HepG2 (cell line): Measurements from ENCODE around the gene ESYT1. TPM values are rescaled to one million over a fixed set of nuclear protein-coding genes. Genes with fewer than 3 reads are reported as not detected.
A peak's percentile ranks its signal among the peaks of the same experiment; 100 is the strongest.

Experiments used
- FOXO1 ChIP-seq: sonication (generic); formaldehyde crosslinking; IDR thresholded peaks from 2 replicates; pipeline ENCODE4 v1.4.0; 2020; ENCODE audit warnings: missing genetic modification reagents
- GMEB2 ChIP-seq: IDR thresholded peaks from 2 replicates; pipeline ENCODE4 v1.6.1; 2016; ENCODE audit warnings: missing biosample characterization, missing genetic modification reagents, low read depth
- HIVEP1 ChIP-seq: sonication (generic); formaldehyde crosslinking; IDR thresholded peaks from 2 replicates; pipeline ENCODE4 v1.4.0; 2020; ENCODE audit warnings: mild to moderate bottlenecking, missing genetic modification reagents
- JARID2 ChIP-seq: sonication (generic); formaldehyde crosslinking; IDR thresholded peaks from 2 replicates; pipeline ENCODE4 v1.8.1; 2023; ENCODE audit warnings: missing genetic modification reagents, inconsistent platforms; ENCODE audit not compliant: insufficient replicate concordance
- KAT7 ChIP-seq: IDR thresholded peaks from 2 replicates; pipeline ENCODE4 v1.6.1; 2018; ENCODE audit warnings: borderline replicate concordance, missing compliant biosample characterization
- LCORL ChIP-seq, 2 experiments: fragments of 450-650 bp in 1 of 2; sonication (generic) in 1 of 2; formaldehyde crosslinking in 1 of 2; IDR thresholded peaks; 2 replicates each; pipeline versions ENCODE4 v1.5.0 to v1.6.1; 2017 to 2020; ENCODE audit warnings: antibody characterized with exemption in 1 of 2, missing genetic modification reagents in 1 of 2
- MAFG ChIP-seq: sonication (generic); formaldehyde crosslinking; IDR thresholded peaks from 2 replicates; pipeline ENCODE4 v1.5.1; 2020; ENCODE audit warnings: mild to moderate bottlenecking, missing genetic modification reagents
- MED13 ChIP-seq: sonication (generic); formaldehyde crosslinking; IDR thresholded peaks from 2 replicates; pipeline ENCODE4 v1.5.0; 2020; ENCODE audit warnings: missing genetic modification reagents
- PHF21A ChIP-seq: sonication (generic); formaldehyde crosslinking; IDR thresholded peaks from 2 replicates; pipeline ENCODE4 v1.5.0; 2020; ENCODE audit warnings: mild to moderate bottlenecking, missing genetic modification reagents
- PRDM10 ChIP-seq: sonication (generic); formaldehyde crosslinking; IDR thresholded peaks from 2 replicates; pipeline ENCODE4 v1.4.0; 2020; ENCODE audit warnings: low read depth, missing genetic modification reagents
- SOX5 ChIP-seq: IDR thresholded peaks from 2 replicates; pipeline ENCODE4 v1.6.1; 2016; ENCODE audit warnings: borderline replicate concordance
- SP2 ChIP-seq: sonication (generic); formaldehyde crosslinking; IDR thresholded peaks from 2 replicates; pipeline ENCODE4 v1.5.1; 2020; ENCODE audit warnings: mild to moderate bottlenecking, missing genetic modification reagents
- SRSF9 ChIP-seq: fragments of 200-400 bp; formaldehyde crosslinking; IDR thresholded peaks from 2 replicates; pipeline ENCODE4 v1.6.1; 2018; ENCODE audit warnings: borderline replicate concordance, mild to moderate bottlenecking, low read depth, low read length; ENCODE audit not compliant: insufficient read depth, poor library complexity, severe bottlenecking
- SRY ChIP-seq: sonication (generic); formaldehyde crosslinking; IDR thresholded peaks from 2 replicates; pipeline ENCODE4 v1.8.0; 2022; ENCODE audit warnings: mild to moderate bottlenecking, missing genetic modification reagents
- ZEB1 ChIP-seq: IDR thresholded peaks from 2 replicates; pipeline ENCODE4 v1.6.1; 2012; ENCODE audit warnings: mild to moderate bottlenecking, low read depth, inconsistent platforms; ENCODE audit not compliant: insufficient replicate concordance
- ZMAT5 ChIP-seq: sonication (generic); formaldehyde crosslinking; IDR thresholded peaks from 2 replicates; pipeline ENCODE4 v1.5.0; 2020; ENCODE audit warnings: mild to moderate bottlenecking, low read depth, missing genetic modification reagents, borderline replicate concordance
- ZNF10 ChIP-seq: sonication (generic); formaldehyde crosslinking; IDR thresholded peaks from 2 replicates; pipeline ENCODE4 v1.4.0; 2020; ENCODE audit warnings: mild to moderate bottlenecking, low read depth, missing genetic modification reagents, borderline replicate concordance
- ZNF281 ChIP-seq: sonication (generic); formaldehyde crosslinking; IDR thresholded peaks from 2 replicates; pipeline ENCODE4 v1.4.0; 2020; ENCODE audit warnings: missing genetic modification reagents, borderline replicate concordance
- ZNF652 ChIP-seq: IDR thresholded peaks from 2 replicates; pipeline ENCODE4 v1.6.1; 2016; ENCODE audit warnings: low read depth, borderline replicate concordance
- ZNF841 ChIP-seq: sonication (generic); formaldehyde crosslinking; IDR thresholded peaks from 2 replicates; pipeline ENCODE4 v1.8.1; 2023; ENCODE audit warnings: missing genetic modification reagents, borderline replicate concordance
- polyA plus RNA-seq, 8 experiments: library from polyadenylated mRNA; depleted of rRNA in 3 of 8; stranded (reverse) in 7 of 8; unstranded in 1 of 8; fragments of >200 nt; fragmentation: Illumina TruSeq in 4 of 8; extraction: Trizol in 4 of 8; gene quantifications; 2 replicates each; pipeline versions ENCODE4 v1.2.1 to v1.2.3, GENCODE V29; 2011 to 2016; ENCODE audit warnings: low read depth in 4 of 8, missing spikeins in 1 of 8, mixed read lengths in 1 of 8; ENCODE audit not compliant: insufficient read depth in 1 of 8
- total RNA-seq, 5 experiments: library from RNA; depleted of rRNA; stranded (reverse); fragments of >200 nt; fragmentation: Illumina TruSeq; extraction: Trizol; gene quantifications; 2 replicates each; pipeline ENCODE4 v1.2.3, GENCODE V29; 2016; ENCODE audit warnings: low read depth in 1 of 5

The ESYT1 gene
- total and polyA plus RNA-seq, 2 of the 13 experiments (the other 11 are each of a cell fraction or from before 2014, with no cell fraction given): 66.9 to 71.0 TPM

GRCh38 chr12:56116267-56117081 lies 11.6 kb upstream of the ESYT1 start, which contains the start of gene RPL41 (continued):
- TF ChIP-seq ZNF281 (0 out of 2 replicates have a peak, but pooled peaks have one; percentile 19), KAT7 (peak; percentile 28), MAFG (CRISPR knock-in tag) (no peak), MED13 (CRISPR knock-in tag) (peak; percentile 72; the same call in 1 of the 2 replicates), GMEB2 (peak; percentile 44; the same call in 1 of the 2 replicates), SRSF9 (no peak), JARID2 (no peak), ZNF10 (CRISPR knock-in tag) (no peak), ZMAT5 (CRISPR knock-in tag) (no peak), ZNF841 (CRISPR knock-in tag) (no peak), ZNF652 (CRISPR knock-in tag) (no peak), PHF21A (CRISPR knock-in tag) (no peak; the same call in 1 of the 2 replicates), HIVEP1 (CRISPR knock-in tag) (peak; percentile 75), FOXO1 (CRISPR knock-in tag) (no peak), SOX5 (CRISPR knock-in tag) (no peak), SRY (0 out of 2 replicates have a peak, but pooled peaks have one; percentile 59), LCORL (IDR thresholded peaks at IDR 0.05) (no peak), LCORL (CRISPR knock-in tag; IDR thresholded peaks at IDR 0.05) (no peak), ZEB1 (peak; percentile 73), PRDM10 (CRISPR knock-in tag) (peak; percentile 57), SP2 (no peak)
